Measurements from ENCODE around the gene C1orf174. TPM values are rescaled to one million over a fixed set of nuclear protein-coding genes. Genes with fewer than 3 reads are reported as not detected.
"Not testable (repeated sequence)": the region's sequence is repeated elsewhere in the genome, so short reads cannot be mapped to it uniquely, and the experiment has no call there.

C1orf174 gene
- total RNA-seq, 1 experiment from 2014 or later = 28.3 TPM

DNA sequence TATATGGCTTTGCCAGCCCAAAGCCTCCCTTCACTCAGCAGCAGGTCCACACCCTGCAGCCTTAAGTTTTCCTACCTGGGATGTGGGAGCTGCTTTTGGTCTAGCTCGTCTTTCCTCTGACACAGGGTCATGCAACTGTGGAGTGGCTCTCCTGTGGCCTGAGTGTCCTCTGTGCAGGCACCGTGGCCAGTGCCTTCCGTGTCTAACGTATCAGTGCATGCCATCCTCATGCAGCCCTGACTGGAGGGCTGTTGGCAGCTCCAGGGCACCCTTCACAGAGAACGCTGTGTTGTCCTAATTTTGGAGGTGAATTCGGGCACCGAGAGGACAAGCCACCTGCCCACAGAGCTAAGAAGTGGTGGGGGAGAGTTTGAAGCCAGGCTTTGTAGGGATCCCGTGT, 25.7 kb upstream of the C1orf174 start:
- no peak for DNase-seq (ENCODE audit: low read depth)

DNA sequence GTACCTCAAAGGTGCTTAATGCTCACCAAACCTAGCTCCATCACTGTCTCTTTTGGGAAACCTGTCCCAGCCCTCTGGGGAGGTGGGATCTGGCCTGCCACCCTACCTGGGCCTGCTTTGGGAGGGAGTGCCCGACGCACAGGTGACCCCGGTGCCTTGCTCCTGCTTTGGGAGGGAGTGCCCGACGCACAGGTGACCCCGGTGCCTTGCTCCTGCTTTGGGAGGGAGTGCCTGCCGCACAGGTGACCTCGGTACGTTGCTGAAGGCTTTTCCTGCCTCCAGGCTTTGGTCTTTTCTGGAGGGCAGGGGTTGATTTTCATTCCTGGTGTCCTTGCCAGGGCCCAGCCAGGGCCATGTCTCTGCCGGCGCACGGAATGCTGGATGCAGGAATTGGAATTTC, 25.2 kb upstream of the C1orf174 start:
- DNase-seq (ENCODE audit: low read depth) = no peak

DNA sequence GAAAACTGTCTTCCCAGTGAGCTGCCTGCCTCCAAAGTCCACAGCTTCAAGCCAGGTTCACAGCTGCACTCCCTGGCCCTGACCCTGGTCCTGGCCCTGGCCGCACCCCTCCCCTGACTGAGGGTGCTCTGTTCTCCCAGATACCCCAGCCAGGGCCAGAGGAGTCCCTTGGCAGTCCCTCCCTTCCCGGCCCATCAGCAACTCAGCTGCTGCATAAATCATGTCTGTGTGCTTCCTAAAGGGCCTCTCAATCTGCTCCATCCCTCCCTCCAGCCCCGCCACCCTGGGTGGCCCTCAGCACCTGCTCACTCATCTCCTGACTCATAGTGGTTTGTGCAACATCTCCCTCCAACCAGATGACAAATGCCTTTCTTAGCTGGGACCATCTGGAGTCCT, 24.8 kb upstream of the C1orf174 start:
- DNase-seq (ENCODE audit: low read depth) = peak; percentile 67

DNA sequence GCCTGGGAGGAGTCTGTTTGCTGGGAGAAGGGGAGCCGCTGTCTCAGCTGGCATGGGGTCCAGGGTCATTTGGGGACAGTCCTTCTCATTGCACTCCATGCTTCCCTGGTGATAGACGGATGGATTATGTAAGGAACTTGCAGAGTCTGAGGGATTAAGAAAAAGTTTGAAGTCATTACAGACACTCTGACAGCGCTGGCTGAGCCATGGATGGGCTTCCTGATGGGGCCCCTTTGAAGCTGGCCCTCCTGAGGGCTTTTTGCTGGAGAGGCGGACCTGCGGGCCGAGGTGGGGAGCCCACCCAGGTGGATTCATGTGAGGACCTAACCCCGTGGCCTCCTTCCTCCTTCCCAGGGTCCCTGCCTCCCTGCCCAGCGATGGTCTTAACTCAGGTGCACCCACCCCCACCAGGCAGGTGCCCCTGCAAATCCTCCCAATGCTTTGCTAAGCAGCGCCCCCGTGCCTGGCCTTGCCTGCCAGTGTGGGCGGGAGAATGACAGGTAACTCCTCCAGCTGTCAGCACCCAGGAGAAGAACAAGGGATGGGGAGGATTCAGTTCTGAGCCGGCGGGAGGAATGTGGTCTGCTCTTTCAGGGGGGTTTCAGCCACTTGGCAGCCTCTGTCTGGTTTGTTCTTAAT, 24.2 kb upstream of the C1orf174 start:
- DNase-seq (ENCODE audit: low read depth) = no peak

DNA sequence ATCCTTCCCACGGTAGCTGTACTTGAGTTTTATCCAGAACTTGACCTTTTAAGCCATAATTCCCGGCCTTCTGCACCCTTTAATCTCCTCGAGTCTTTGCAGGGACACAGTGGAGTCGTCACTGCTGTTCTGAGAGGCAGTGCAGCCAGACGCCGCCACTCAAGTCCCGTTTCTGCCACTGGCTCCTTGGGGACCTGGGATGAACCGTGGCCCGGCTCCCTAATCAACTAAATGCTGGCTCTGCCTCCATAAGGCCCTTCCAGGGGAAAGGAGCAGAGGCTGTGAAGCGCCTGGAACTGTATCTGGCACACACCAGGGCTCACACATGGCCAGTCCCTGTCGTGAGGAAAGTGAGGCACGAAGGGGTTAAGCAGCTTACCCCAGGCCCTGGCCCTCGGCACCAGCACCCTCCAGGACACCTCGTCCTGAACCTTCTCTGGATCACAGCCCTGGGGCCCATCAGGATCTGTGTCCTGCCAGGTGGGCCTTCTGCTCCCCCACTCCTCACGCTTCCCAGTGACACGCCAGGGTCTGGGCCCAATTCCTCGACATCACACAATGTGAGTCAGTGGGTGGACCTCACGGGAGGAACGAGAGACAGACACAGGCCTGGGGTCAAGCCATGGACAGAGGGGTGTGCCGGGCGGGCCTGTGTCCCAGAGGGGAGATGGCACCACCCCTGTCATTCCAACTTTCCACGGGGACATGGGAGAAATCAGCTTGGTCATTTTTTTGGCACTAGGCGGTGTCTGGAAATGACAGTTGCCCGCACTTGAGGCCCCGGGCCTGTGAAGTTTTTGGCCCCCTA, 23.5 kb upstream of the C1orf174 start:
- no peak for DNase-seq (ENCODE audit: low read depth)

DNA sequence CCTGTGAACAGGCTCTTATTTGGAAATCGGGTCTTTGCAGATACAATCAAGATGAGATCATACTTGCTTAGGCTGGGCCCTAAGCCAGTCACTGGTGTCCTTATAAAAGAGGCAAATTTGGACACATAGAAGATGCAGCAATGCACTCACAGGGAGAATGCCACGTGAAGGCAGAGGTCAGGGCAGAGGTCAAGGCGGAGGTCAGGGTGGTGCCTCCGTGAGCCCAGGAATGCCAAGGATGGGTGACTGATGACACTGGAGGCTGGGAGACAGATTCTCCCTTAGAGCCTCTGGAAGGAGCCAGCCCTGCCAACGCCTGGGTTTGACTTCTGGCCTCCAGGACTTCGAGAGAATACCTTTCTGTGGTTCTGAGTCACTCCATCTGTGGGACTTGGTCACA, 22.8 kb upstream of the C1orf174 start:
- DNase-seq (ENCODE audit: low read depth) = no peak

DNA sequence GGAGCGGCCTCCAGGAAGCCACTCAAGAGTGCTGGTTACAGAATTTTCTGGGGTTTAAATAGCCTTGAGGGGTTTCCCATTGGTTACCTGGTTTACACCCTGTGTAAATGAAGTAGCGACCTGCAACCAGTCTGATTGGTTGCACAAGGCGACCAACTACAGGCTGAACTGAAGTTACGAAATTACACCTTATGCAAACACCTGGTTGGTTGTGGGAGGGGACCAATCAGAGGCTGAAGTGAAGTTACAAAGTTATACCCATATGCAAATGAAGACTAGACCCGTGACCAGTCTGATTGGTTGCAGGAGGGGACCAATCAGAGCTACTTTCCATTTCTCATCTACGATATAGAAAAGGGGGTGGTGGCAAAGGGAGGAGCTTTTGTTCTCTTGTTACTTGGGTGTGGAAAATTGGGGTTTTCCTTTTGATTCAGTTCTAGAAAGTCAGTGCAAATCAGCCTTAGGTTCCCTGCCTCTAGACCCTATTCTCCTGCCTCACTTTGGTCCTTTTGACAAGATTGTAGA, 22.2 kb upstream of the C1orf174 start:
- peak; percentile 46 for DNase-seq (ENCODE audit: low read depth)

DNA sequence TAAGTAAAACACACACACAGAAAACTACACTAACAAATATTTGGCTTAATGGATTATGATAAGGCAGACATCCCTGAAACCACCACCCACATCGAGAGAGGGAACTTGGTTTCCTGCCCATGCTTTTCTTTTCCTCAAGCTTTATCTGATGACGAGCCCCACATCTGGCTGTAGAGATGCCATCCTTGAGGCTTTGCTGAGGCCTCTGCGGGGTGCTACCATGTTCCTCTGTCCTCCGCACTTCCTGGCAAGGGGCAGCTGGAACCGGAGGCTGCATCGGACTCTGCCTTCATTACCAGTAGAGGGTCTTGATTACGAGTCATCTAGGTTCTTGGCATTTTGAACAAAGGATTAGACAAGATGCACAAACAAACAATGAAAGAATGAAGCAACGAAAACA, 21.7 kb upstream of the C1orf174 start:
- peak; percentile 37 for DNase-seq (ENCODE audit: low read depth)

DNA sequence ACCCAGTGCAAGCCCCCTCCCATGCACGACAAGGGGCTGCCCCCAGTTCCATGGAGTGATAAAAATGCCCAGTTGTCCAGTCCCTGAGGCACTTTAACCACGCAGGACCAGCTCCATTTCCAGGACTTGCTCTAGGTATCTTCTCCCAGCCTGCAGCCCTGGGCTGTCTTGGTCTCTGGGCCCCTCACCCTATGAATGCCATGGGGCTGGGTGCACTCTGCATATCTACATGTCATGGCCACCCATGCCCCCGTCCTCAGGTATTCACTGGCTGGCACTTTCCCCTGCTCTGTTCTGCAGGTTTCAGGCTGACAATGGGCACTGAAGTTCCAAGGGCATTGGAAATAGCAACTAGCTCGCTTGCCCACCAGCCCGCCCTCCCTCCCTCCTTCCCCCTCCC, 19.6 kb upstream of the C1orf174 start:
- no peak for DNase-seq (ENCODE audit: low read depth)

DNA sequence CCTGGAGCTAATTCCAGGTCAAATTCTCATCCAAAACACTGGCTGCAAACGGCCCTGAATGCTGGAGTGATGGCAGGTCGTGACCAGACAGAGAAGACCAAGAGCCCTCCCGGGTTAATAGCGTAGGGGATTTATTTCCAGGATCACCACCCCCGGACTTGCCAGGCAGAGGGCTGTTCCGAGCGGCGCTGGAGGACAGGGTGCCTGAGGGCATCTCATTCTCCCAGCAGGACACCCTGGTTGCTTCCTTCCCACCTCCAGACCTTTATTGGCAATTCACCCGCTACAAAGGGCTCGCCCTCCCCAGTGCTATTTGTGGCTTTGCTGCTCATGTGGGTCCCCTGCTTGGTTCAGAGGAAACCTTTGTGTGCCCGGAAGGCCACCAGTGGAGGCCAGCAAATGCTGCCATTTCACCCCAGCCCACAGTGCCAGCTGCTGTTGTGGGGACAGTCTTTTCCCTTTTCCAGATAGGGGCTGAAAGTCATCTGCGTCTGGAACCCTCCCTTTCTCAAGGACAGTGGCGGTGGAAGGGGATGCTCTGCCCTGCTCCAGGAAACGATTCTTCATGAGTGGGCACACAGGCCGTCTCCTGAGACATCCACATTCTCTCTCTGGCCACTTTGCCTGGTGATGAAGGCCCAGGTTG, 19.0 kb upstream of the C1orf174 start:
- DNase-seq (ENCODE audit: low read depth) = no peak

DNA sequence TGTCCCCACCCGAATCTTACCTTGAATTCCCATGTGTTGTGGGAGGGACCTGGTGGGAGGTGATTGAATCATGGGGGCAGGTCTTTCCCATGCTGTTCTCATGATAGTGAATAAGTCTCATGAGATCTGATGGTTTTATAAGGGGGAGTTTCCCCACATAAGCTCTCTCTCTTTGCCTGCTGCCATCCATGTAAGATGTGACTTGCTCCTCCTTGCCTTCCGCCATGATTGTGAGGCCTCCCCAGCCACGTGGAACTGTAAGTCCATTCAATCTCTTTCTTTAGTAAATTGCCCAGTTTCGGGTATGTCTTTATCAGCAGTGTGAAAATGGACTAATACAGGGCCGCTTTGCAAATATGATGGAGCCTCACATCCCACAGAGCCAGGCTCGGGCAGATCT, 18.3 kb upstream of the C1orf174 start:
- not testable (repeated sequence) for DNase-seq (ENCODE audit: low read depth)

DNA sequence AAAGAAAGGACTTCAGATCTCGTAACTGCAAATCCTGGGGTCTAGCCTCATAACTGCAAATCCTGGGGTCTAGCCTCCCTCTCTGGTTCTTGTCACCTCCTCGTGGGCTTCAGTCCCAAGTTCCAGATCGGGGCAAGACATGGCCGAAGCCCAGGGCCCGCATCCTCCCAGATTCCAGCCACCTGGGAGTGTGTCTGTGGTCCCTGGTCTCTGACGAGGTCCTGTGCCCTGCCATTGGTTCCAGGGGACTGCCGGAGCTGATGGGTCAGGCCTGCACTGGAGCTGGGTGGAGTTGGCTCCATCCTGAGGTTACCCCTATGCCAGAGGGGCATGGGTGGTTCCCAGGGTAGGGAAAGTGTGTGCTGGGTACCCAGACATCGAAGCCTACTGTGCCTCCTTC, 17.7 kb upstream of the C1orf174 start:
- no peak for DNase-seq (ENCODE audit: low read depth)

DNA sequence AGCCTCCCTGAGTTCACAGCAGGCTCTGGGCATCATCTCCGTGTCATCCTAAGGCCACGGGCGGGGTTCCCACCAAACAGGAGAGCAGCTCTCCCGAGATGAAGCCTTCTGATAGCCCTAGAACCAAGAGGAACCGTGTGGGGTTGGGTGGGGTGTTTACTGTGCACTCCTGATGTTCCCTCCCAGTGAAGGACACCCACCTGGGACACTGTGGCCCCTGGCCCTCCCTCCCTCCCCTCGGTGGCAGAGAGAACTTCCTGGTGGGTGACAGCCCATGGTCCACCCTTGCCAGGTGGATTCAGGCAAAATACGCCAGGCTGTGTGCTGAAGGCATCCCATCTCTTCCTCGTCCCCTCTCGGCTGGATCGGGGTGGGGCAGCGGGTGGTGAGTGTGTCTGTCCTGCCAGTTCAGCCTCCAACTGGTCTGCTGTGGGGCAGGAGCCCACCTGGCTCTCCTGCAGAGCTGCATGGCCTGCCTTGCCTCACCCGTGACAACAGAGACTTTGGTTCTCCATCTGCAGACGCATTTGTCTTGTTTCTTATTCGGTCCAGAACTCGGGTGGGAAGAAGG, 15.6 kb upstream of the C1orf174 start:
- no peak for DNase-seq (ENCODE audit: low read depth)

DNA sequence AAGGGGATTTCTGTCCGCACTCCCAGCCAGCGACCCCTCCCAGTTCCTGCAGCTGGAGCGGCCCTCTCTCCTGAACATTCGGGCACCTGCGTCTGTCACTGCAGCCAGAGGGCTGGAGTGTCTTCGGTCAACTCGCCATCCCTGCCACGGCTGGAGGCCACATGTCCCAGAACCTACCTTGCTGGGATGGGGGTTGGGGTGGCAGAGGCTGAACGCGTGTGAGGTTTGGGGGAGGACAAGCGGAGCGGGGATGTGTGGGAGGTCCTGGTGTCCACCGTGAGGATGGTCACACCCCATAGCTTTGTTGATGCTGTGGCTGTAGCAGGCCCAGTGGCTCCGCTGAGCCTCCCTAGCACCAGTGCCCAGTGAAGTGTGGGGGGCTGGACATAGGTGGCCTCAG, 14.8 kb upstream of the C1orf174 start:
- DNase-seq (ENCODE audit: low read depth) = no peak

DNA sequence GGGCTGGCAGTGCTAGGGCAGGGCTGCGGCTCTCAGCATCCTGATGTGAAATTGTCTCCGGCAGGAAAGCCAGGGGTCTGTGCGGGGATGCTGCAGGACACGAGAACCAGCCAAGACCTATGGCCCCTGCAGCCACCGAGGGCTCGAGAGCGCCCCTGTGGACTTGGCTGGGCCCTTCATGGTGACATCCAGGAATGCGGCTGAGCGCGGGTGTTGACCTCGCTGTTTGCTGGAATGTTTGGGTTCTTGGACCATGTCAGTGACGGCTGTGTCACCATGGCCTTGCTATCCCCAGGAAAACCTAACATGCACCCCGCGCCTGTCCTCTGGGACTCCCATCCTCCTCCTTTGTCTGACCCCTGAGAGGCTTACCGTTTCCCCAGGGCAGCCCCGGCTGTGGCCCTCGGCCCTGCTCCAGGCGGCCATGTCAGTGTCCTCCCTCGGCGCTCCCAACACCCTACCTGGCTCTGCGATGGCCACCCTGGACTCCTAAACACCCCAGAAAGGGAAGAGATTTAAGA, 14.3 kb upstream of the C1orf174 start:
- no peak for DNase-seq (ENCODE audit: low read depth)

DNA sequence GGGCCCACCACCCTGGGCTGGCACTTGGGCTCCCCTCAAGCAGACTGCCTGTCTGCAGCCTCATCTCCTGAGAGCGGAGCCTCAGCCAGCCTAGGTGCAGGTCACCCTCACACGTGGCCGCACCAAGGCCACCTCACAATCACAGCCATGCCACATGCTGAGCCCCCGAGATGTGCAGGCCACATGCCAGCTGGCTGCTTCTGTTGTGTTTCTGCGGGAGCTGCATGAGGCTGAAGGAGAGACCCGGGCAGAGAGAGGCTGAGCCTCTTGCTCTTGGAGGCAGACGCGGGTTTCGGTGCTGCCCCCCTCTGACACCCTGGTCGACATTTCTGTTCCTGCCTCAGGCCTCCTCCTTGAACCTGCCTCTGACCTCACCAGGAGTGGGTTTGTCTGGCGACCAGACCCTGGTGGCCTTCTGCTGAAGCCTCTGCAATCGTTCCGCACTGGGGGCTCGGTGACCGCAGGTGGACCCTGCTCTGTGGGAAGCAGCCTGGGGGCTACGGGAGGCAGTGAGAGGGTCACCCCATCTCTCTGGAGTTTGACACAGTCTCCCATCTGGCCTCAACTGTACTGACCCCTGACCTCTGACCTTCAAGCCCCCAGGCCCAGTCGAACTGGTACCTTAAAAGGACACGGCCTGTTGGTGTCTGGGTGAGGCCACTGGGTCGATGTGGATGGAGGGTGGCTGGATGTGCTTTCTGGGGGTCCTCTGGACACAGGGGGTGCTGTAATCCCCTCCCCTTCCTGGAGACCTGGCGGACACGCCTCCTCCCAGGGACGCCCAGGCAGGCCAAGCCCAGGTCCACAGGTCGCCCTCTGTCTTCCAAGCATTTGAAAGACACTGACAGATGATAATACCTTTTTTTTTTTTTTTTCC, 13.0 kb upstream of the C1orf174 start:
- no peak for DNase-seq (ENCODE audit: low read depth)

DNA sequence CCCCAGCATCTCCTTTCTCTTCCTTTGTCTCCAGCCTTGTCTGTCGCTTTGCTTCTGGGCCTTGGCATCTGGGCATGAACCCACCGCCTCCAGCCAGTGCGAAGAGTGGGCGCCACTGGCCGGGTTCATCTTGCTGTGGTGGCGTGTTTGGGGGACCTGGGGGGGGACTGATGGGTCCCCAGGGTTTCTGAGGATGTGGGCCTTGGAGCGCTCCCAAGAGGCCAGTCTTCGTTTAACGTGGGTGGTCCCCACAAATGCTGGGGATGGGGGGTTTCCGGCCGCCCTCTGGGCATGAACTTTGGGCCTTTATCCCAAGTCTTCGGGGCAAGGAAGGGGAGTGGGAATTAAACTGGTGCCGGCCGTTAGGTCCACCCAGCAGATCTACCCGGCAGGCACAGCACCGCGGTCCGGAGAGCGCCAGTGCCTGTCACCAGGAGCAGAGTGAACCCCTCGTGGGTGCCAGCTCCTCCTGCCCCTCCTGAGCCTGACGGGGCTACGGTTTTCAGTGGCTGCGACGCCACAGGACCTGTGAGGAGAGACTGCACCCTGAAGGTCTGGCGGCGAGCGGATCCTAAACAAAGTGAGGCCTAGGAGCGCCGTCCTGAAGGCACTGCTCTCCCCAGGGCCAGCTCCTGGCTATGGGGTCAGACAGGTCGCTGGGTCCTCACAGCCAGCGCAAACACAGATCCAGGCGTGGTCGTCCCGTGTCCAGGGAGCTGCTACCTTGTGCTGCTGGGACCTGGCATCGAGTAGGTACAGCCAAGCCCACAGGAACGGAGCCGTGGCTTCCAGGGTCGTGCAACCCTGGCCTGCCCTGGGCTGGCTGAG, 12.1 kb upstream of the C1orf174 start:
- no peak for DNase-seq (ENCODE audit: low read depth)

DNA sequence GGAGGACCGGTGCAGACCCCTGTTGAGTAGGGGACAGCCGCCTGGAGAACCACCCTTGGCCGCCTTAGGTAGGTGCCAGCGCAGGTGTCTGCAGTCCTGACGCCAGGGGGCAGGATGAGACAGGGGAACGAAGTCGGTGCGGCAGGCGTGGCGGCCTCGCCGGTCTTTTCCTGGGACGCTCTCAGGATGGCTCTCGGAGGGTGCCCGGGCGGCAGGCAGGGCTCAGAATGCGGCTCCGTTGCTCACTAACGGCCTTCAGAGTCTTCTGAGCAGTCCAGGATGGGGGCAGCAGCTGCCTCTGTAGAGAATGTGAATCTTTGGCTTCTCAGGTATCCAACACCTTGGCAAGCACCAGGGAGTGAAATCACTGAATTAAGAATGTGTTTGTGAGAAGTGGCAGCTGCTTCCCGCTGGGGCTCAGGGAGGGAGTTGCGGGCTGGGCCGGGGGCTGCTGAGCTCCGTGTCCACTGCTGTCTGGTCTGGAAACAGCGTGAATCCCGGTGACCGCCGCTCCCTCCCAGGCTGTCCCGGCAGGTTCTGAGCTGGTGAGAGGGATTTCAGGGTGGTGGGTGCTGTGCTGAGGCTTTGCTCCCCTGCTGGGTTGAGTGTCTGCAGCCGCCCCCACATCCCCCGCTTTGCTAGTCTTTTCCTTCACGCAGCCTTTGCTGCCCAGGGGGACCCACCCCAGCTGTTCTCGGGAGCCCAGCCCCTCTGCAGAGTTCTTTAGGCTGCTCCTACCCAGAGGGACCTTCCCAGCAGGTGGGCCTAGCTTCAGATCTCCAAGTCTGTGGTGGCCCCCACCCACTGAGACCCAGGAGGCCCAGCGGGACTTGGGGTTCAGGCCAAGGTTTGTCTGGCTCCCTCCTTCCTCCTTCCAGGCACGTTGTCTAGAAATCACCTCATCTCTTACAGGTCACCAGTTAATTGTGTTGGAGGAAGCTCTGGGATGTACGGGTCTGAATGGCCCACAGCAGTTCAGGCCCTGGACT, 11.1 kb upstream of the C1orf174 start:
- DNase-seq (ENCODE audit: low read depth) = peak; percentile 86
